Rectal smooth muscle tissue (tissue), 1 donor: ENCODE results near the gene FCHSD2.
"Not testable (repeated sequence)": the region's sequence is repeated elsewhere in the genome, so short reads cannot be mapped to it uniquely, and the experiment has no call there.

Experiments
- H3K27ac ChIP-seq: one replicate; pipeline ENCODE4 v1.7.0; 2013; ENCODE audit warnings: low read depth, low read length, inconsistent platforms
- H3K27me3 ChIP-seq: one replicate; pipeline ENCODE4 v1.7.0; 2013; ENCODE audit warnings: low read length; ENCODE audit not compliant: control insufficient read depth, insufficient read depth
- H3K36me3 ChIP-seq: one replicate; pipeline ENCODE4 v1.7.0; 2013; ENCODE audit warnings: low read length; ENCODE audit not compliant: control insufficient read depth, insufficient read depth
- H3K4me1 ChIP-seq: one replicate; pipeline ENCODE4 v1.7.0; 2013; ENCODE audit warnings: low read length; ENCODE audit not compliant: control insufficient read depth, insufficient read depth
- H3K4me3 ChIP-seq: one replicate; pipeline ENCODE4 v1.7.0; 2013; ENCODE audit warnings: low read length
- H3K9ac ChIP-seq: one replicate; pipeline ENCODE4 v1.7.0; 2013; ENCODE audit warnings: low read length

FCHSD2 gene

DNA sequence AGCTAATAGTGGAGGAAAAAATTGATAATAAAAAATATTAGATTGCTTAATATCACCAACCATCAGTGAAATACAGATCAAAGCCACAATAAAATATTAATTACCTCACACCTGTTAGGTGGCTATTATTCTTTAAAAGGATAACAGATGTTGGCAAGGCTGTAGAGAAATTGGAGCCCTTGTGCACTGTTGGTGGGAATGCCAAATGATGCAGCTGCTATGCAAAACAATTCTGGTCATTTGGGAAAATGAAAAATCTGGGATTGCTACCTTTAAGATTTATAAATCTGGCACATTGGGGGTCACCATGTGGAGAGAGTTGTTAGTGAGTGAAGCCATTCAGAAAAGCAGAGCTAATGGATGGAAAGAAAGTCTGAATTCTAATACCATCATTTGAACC lies 143.4 kb downstream of the FCHSD2 start:
- Histone ChIP-seq H3K9ac (no peak overlapping the region), H3K27ac (no peak overlapping the region), H3K4me1 (peaks cover 3% of the 10 kb centered on the region), H3K4me3 (no peak overlapping the region), H3K36me3 (no peaks in the 10 kb centered on the region), H3K27me3 (no peaks in the 10 kb centered on the region)

DNA sequence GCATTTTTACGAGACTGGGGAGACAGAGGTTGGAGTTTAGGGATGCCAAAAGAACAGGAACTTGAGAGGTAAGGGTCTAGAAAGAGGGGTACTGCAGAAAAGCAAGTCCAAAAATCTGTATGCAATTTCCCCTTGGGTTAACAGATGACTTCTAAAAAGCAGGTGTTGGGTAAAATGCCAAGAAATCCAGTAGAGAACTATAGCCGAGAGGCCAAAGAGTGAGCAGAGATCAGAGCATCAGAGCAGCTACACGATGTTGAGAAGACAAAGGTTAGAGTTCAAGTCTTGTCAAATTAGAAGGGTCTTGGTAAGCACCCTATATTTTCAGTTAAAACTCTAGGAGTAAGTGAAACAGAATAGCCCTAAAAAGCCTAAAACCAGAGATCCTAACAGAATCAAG lies 145.2 kb downstream of the FCHSD2 start:
- Histone ChIP-seq H3K9ac (no peak overlapping the region), H3K4me1 (peaks cover 3% of the 10 kb centered on the region), H3K27ac (no peak overlapping the region), H3K27me3 (no peaks in the 10 kb centered on the region), H3K36me3 (no peaks in the 10 kb centered on the region), H3K4me3 (no peak overlapping the region)

DNA sequence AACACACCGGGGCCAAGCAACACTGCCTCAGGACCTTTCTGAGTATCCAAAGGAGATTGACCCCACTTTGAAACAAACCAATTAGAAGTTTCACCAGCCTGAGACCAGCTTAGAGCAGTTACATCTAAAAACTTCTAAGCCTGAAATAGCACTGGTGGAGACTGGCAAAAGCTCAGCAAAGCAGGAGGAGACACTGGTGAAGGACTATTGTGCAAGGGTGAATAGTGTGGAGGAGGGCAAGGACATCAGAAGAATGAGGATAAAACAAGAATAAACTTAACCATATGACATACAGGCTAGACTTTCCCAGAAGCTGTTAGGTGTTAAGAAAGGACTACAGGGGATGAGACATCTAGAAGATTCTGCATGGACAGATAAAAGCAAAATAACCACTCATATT lies 152.4 kb downstream of the FCHSD2 start:
- Histone ChIP-seq H3K4me1 (no peaks in the 10 kb centered on the region), H3K4me3 (no peak overlapping the region), H3K36me3 (no peaks in the 10 kb centered on the region), H3K27me3 (no peaks in the 10 kb centered on the region), H3K27ac (no peak overlapping the region), H3K9ac (no peak overlapping the region)

DNA sequence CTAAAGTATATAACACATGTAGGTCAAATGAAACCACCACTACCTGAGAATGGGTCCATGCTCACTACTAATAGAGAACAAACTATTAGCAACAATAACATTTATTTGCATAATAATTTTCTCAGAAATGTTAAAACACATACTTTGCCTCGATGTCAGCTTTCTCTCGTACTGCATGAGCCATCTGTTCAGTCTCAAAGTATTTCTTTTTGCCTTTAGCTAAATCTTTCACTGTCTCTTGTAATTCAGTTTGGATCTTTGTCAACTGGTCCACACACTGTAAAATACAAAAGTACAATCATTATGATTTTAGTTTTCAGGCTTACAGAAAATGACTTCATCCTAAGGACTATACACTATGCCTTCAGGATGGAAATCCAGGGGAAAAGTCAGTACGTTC lies 153.3 kb downstream of the FCHSD2 start:
- Histone ChIP-seq H3K4me1 (no peaks in the 10 kb centered on the region), H3K36me3 (no peaks in the 10 kb centered on the region), H3K4me3 (no peak overlapping the region), H3K27ac (no peak overlapping the region), H3K27me3 (no peaks in the 10 kb centered on the region), H3K9ac (no peak overlapping the region)

DNA sequence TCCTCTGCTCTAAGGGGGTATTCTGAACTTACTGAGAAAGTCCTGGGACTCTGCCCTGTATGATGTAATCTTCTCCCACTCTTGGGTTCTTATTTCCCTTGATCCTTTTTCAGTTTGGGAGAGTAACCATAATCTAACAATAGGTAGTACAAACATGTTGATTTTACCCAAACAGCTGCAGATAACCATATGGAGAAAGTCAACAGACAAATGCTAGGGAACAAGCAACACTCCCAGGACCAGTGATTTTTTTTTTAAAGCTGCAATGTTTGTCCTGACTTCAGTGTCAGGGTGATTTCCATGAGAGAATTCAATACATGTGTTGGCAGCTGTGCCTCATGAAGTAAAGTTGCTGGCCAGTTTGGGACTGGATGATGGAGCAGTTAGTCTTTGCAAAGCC lies 156.5 kb downstream of the FCHSD2 start:
- H3K27ac ChIP-seq = no peak overlapping the region
- H3K4me3 ChIP-seq = no peak overlapping the region
- no peak overlapping the region for H3K9ac ChIP-seq
- no peaks in the 10 kb centered on the region for H3K4me1 ChIP-seq
- no peaks in the 10 kb centered on the region for H3K27me3 ChIP-seq
- H3K36me3 ChIP-seq = no peaks in the 10 kb centered on the region

DNA sequence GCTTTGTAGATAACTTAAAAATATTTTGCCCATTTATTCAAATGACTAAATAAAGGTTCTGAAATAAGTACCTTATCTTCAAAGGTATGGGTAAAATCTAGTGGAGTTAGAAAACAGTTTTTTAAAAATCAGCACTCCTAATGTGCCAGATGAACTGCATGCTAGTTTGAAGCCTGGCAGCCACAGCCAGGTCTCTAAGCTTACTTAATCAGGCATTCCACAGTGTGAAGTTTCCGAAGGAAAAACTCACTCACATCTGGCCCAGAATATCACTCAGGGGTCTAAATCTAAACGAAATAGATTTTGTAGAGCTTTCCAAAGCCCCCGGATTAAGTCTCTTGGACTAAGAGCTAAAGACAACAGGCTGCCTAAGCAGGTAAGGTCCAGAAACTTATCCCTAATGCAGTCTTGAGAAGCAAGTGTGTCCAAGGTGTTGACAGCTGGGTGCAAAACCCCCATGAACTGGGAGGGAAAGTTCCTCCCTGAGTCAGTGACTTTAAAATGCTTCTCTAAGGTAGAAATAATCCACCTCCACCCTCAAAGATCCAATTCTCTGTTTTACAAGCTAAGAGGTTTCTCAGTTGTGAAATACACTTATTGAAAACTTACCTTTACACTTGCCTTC lies 157.6 kb downstream of the FCHSD2 start:
- no peaks in the 10 kb centered on the region for H3K36me3 ChIP-seq
- no peaks in the 10 kb centered on the region for H3K4me1 ChIP-seq
- H3K9ac ChIP-seq = no peak overlapping the region
- no peak overlapping the region for H3K27ac ChIP-seq
- H3K27me3 ChIP-seq = no peaks in the 10 kb centered on the region
- H3K4me3 ChIP-seq = no peak overlapping the region

DNA sequence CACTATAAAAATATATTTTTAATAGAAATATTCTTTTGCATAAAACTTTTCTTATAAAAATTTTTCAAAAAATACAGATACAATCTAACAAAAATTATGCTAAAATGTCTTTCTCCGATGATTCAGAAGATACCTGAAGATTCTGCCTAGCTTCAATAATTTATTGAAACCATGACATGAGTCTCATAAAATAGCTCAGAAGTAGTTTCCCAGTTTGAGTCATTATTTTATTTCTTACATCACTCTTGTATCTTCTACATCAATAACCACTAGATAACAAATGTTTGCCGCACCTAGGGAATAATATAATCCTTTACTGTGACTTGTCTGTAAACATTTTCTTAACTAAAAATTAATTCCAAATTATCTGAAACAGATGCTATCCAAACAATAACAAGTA lies 158.6 kb downstream of the FCHSD2 start:
- Histone ChIP-seq H3K9ac (no peak overlapping the region), H3K36me3 (no peaks in the 10 kb centered on the region), H3K4me1 (no peaks in the 10 kb centered on the region), H3K4me3 (no peak overlapping the region), H3K27ac (no peak overlapping the region), H3K27me3 (no peaks in the 10 kb centered on the region)

DNA sequence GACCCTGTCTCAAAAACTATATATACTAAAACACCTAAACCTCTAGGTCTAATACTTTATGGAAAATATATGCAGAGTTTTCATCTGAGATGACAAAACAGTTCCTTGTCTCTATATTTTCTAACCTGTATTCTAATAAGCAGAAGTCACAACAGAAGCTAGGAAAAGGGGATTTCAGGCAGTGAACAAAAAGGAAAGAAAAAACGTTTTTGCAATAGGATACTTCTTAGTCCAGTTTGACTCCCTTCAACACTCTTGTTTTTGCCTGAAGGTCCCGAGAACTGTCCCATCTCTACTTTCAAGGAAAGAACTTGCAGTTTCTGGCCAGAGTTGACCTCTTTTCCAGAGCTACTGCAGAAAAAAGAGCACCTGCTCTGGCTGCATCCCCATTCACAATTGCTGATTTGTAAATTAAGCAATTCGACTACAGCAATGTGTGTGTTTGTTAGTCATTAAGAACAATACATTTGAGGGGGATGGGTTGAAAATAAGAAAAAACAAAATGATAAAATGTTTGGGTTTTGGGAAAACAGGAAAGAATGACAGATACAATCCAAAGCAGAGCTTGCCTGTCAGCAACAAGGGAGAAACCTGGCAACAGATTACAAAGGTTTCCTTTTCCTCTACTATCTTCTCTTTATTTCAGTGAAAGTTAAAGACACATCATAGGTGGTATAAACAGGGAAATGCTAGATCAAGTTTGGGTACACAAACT lies 160.0 kb downstream of the FCHSD2 start:
- H3K27ac ChIP-seq = no peak overlapping the region
- H3K36me3 ChIP-seq = no peaks in the 10 kb centered on the region

DNA sequence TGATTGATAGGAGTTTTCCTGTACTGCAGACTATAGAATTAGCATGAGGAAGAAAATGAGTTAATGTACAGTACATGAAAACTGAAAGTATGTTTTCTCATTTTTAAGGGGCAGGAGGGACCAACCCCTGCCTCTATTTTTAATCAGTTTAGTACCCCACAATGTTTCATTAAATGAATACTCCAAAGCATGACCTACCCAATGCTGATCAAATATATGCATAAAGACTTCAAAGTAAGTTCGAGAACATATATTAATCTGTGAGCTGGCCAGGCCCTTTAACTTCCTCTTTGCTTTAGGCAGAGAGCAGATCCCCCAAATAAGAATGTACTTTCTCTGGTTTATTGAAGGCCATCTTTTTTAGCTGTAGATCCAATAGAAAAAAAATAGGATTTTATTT lies 161.0 kb downstream of the FCHSD2 start:
- H3K4me3 ChIP-seq = no peak overlapping the region
- no peak overlapping the region for H3K27ac ChIP-seq
- no peaks in the 10 kb centered on the region for H3K36me3 ChIP-seq
- no peaks in the 10 kb centered on the region for H3K4me1 ChIP-seq
- H3K27me3 ChIP-seq = no peaks in the 10 kb centered on the region
- H3K9ac ChIP-seq = no peak overlapping the region

More for the DNA sequence above, 160.0 kb downstream of the FCHSD2 start:
- Histone ChIP-seq H3K4me3 (no peak overlapping the region), H3K27me3 (no peaks in the 10 kb centered on the region), H3K4me1 (no peaks in the 10 kb centered on the region), H3K9ac (no peak overlapping the region)

DNA sequence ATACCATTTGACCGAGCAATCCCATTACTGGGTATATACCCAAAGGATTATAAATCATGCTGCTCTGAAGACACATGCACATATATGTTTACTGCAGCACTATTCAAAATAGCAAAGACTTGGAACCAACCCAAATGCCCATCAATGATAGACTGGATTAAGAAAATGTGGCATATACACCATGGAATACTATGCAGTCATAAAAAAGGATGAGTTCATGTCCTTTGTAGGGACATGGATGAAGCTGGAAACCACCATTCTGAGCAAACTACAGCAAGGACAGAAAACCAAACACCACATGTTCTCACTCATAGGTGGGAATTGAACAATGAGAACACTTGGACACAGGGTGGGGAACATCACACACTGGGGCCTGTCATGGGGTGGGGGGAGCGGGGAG lies 164.3 kb downstream of the FCHSD2 start:
- not testable (repeated sequence) for H3K27me3 ChIP-seq, H3K9ac ChIP-seq, H3K4me3 ChIP-seq, H3K4me1 ChIP-seq, H3K36me3 ChIP-seq, H3K27ac ChIP-seq

DNA sequence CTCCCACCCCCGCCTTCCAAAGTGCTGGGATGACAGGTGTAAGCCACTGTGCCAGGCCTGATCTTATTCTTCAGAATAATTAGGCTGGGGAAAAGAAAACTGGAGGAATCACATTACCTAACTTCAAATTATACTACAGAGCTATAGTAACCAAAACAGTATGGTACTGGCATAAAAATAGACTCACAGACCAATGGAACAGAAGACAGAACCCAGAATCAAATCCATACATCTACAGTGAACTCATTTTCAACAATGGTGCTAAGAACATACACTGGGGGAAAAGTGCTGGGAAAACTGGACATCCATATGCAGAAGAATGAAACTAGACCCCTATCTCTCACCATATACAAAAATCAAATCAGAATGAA lies 165.6 kb downstream of the FCHSD2 start:
- not testable (repeated sequence) for H3K9ac ChIP-seq, H3K36me3 ChIP-seq, H3K27me3 ChIP-seq, H3K4me3 ChIP-seq, H3K4me1 ChIP-seq, H3K27ac ChIP-seq

DNA sequence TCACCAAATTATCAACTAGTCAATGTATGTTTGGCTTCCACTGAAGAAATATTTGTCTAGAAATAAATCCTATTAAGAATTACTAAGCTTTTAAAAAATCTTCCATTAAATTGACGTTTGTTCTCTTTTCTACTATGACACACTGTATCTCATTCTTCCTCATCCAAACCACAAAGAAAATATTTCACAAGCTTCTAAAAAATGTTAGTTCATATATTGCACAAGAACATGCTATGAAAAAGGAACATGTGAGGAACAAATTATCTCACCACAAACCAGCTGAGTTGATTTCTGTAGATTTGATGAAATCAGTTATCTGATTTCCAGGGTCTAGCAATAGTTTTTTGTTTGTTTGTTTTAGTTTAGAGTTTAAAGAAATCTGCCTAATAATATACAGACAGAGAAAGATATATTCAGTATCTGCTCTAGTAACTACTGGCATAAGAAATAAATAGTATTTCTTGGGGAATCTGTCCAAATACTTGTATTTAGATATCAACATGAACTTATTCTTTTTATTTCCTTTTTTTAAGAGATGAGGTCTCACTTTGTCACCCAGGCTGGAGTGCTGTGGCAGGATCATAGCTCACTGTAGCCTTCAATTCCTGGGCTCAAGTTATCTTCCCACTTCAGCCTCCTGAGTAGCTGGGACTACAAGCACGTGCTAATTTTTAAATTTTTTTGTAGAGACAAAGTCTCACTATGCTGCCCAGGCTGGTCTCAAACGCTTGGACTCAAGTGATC lies 166.2 kb downstream of the FCHSD2 start:
- no peak overlapping the region for H3K4me3 ChIP-seq
- H3K36me3 ChIP-seq = no peaks in the 10 kb centered on the region
- no peaks in the 10 kb centered on the region for H3K27me3 ChIP-seq
- no peak overlapping the region for H3K27ac ChIP-seq
- no peaks in the 10 kb centered on the region for H3K4me1 ChIP-seq
- no peak overlapping the region for H3K9ac ChIP-seq
